Nephron progenitor cell (in vitro differentiated cells): ENCODE data around the gene ATXN10.

Experiments used
- DNase-seq: peaks from one replicate; pipeline ENCODE4 v3.0.0; 2021
- H3K27ac Mint-ChIP-seq: 2 replicates; pipeline ENCODE4 v1.8.0; 2021; ENCODE audit warnings: mild to moderate bottlenecking, moderate library complexity, mixed read lengths
- H3K27me3 Mint-ChIP-seq: 2 replicates; pipeline ENCODE4 v1.8.0; 2021; ENCODE audit warnings: mild to moderate bottlenecking, low read depth, mixed read lengths; ENCODE audit not compliant: poor library complexity
- H3K36me3 Mint-ChIP-seq: 2 replicates; pipeline ENCODE4 v1.8.0; 2021; ENCODE audit warnings: low read depth, mixed read lengths
- H3K4me1 Mint-ChIP-seq: 2 replicates; pipeline ENCODE4 v1.8.0; 2021; ENCODE audit warnings: mixed read lengths
- H3K4me3 Mint-ChIP-seq: 2 replicates; pipeline ENCODE4 v1.8.0; 2021; ENCODE audit warnings: mild to moderate bottlenecking, moderate library complexity, mixed read lengths
- H3K9me3 Mint-ChIP-seq: 2 replicates; pipeline ENCODE4 v1.8.0; 2021; ENCODE audit warnings: mild to moderate bottlenecking, moderate library complexity, mixed read lengths
- TF ChIP-seq, protein P1 (sequence below): fragments of 200-600 bp; sonication (generic); IDR thresholded peaks from 2 replicates; pipeline ENCODE4 v1.5.0; 2021; ENCODE audit warnings: antibody characterized with exemption

Gene ATXN10

GRCh38 chr22:45690008-45690407, 18.4 kb downstream of the ATXN10 start:
- TF ChIP-seq, protein P1, sequence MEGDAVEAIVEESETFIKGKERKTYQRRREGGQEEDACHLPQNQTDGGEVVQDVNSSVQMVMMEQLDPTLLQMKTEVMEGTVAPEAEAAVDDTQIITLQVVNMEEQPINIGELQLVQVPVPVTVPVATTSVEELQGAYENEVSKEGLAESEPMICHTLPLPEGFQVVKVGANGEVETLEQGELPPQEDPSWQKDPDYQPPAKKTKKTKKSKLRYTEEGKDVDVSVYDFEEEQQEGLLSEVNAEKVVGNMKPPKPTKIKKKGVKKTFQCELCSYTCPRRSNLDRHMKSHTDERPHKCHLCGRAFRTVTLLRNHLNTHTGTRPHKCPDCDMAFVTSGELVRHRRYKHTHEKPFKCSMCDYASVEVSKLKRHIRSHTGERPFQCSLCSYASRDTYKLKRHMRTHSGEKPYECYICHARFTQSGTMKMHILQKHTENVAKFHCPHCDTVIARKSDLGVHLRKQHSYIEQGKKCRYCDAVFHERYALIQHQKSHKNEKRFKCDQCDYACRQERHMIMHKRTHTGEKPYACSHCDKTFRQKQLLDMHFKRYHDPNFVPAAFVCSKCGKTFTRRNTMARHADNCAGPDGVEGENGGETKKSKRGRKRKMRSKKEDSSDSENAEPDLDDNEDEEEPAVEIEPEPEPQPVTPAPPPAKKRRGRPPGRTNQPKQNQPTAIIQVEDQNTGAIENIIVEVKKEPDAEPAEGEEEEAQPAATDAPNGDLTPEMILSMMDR, result no peak
- H3K27ac Mint-ChIP-seq, result no peak overlapping the region
- peaks cover 57% of the 10 kb centered on the region for H3K36me3 Mint-ChIP-seq
- H3K4me1 Mint-ChIP-seq, result peaks cover 14% of the 10 kb centered on the region
- H3K27me3 Mint-ChIP-seq, result no peaks in the 10 kb centered on the region
- DNase-seq, result no peak
- no peaks in the 10 kb centered on the region for H3K9me3 Mint-ChIP-seq
- no peak overlapping the region for H3K4me3 Mint-ChIP-seq

DNA sequence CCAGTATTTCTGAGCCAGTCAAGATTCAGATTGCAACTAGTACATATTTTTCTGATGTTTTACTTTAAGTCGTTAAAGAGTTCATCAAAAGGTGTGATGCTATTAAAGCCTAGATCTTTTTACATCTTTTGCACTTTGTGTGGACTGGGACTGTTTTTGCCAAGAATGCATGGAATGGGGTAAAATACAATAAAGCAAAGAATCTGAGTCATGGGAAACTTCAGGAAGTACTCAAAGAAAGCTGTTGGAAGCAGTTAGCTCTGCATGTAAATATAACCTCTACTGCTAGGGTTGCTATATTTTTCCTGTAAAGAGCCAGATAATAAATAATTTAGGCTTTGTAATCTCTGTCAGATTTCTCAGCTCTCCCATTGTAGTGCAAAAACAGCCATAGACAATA, 20.9 kb downstream of the ATXN10 start:
- DNase-seq, result no peak
- H3K27ac Mint-ChIP-seq, result no peak overlapping the region
- no peaks in the 10 kb centered on the region for H3K27me3 Mint-ChIP-seq
- no peak overlapping the region for H3K4me3 Mint-ChIP-seq
- no peaks in the 10 kb centered on the region for H3K9me3 Mint-ChIP-seq
- TF ChIP-seq, protein P1, result no peak
- H3K4me1 Mint-ChIP-seq, result peaks cover 14% of the 10 kb centered on the region
- H3K36me3 Mint-ChIP-seq, result peaks cover 67% of the 10 kb centered on the region

DNA sequence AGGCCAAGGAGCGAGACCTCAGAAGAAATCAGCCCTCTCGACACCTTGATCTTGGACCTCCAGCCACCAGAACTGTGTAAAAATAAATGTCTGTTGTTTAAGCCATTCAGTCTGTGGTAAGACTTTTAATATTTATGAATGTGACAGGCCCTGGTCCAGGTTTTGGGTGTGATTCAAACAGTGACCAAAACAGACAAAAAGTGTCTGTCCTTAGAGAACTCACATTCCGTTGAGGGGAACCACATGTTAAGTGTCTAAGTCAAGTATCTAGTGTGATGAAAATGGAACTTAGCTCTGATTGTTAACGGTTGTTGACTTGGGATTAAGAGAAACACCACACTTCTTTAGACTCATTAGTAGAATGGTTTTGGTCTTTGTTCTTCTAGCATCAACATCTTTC, 22.2 kb downstream of the ATXN10 start:
- TF ChIP-seq, protein P1, result no peak
- Mint-ChIP-seq H3K27me3 (no peaks in the 10 kb centered on the region), H3K36me3 (peaks cover 80% of the 10 kb centered on the region), H3K27ac (no peak overlapping the region), H3K4me1 (peaks cover 4% of the 10 kb centered on the region), H3K4me3 (no peak overlapping the region), H3K9me3 (no peaks in the 10 kb centered on the region)
- DNase-seq, result no peak

- peak overlapping the region; percentile 19 for H3K27ac Mint-ChIP-seq
- H3K27me3 Mint-ChIP-seq, result peaks cover 6% of the 10 kb centered on the region
- no peaks in the 10 kb centered on the region for H3K9me3 Mint-ChIP-seq
- H3K4me3 Mint-ChIP-seq, result no peak overlapping the region
- no peaks in the 10 kb centered on the region for H3K4me1 Mint-ChIP-seq
- no peak for DNase-seq
- H3K36me3 Mint-ChIP-seq, result peaks cover 80% of the 10 kb centered on the region
- TF ChIP-seq, protein P1, result no peak
Observed at GRCh38 chr22:45696227-45696626, 24.6 kb downstream of the ATXN10 start.

- TF ChIP-seq, protein P1, result no peak
- Mint-ChIP-seq H3K9me3 (peaks cover 4% of the 10 kb centered on the region), H3K4me1 (no peaks in the 10 kb centered on the region), H3K4me3 (no peak overlapping the region), H3K27ac (no peak overlapping the region), H3K36me3 (peaks cover 81% of the 10 kb centered on the region), H3K27me3 (peaks cover 6% of the 10 kb centered on the region)
- DNase-seq, result no peak
Observed at GRCh38 chr22:45698094-45698493, 26.5 kb downstream of the ATXN10 start.

- H3K27ac Mint-ChIP-seq, result peak overlapping the region; percentile 65
- H3K4me1 Mint-ChIP-seq, result no peaks in the 10 kb centered on the region
- peaks cover 94% of the 10 kb centered on the region for H3K36me3 Mint-ChIP-seq
- TF ChIP-seq, protein P1, result no peak
- H3K9me3 Mint-ChIP-seq, result peaks cover 4% of the 10 kb centered on the region
- DNase-seq, result no peak
- peaks cover 6% of the 10 kb centered on the region for H3K27me3 Mint-ChIP-seq
- no peak overlapping the region for H3K4me3 Mint-ChIP-seq
Observed at GRCh38 chr22:45702981-45703380, 31.3 kb downstream of the ATXN10 start.
